Transverse colon (tissue), 3 donors: ENCODE measurements around the gene SGCA.

ENCODE experiments used
- CTCF ChIP-seq, 5 experiments: fragments of 200-600 bp in 3 of 5; fragments of 450-650 bp in 2 of 5; sonication (generic) in 3 of 5; IDR thresholded peaks; 1 replicate in 2 of 5; 2 replicates in 3 of 5; pipeline ENCODE4 v1.5.1; 2016 to 2017; ENCODE audit warnings: antibody characterized with exemption in 5 of 5, inconsistent platforms in 3 of 5, mild to moderate bottlenecking in 2 of 5, moderate library complexity in 1 of 5
- EP300 ChIP-seq: sonication (generic); formaldehyde crosslinking; IDR thresholded peaks from one replicate; pipeline ENCODE4 v1.6.1; 2017; ENCODE audit warnings: antibody characterized with exemption, low read depth
- POLR2A ChIP-seq: fragments of 450-650 bp; IDR thresholded peaks from one replicate; pipeline ENCODE4 v1.6.1; 2016; ENCODE audit warnings: antibody characterized with exemption, mild to moderate bottlenecking, moderate library complexity

DNA sequence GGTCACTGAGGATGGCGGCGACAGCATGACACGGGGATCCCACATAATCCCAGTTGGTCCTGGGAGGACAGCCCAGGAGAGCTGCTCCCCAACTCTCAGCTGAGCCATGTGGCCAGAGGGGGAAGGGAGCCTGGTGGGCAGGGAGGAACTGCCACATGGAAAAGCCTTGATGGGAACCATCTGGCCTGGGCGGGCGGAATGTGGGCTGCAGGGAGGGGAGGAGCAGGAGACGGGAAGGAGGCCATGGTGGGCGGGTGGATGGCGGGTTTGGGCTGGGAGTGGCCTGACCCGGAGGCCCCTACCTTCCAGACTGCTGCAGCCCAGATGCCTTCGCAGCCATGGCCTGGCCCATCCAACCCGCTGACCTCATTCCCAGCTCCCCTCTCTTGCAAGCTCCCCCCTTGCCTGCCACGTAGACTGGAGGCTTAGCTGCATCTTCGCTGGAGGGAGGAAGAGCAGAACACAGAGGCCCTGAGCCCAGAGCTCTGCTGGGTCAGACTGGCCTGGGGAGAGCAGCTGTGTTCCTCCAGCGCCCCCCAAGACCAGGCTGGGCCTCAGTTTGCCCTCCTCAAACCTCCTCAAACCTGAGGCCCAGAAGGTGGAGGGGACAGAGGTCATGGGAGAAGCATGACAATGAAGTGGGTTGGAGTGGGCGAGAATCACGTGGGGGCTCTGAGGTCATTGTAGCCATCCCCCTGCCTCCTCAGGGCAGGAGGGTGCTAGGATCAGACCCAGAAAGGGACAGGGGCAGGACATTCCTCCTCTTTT lies 43.9 kb downstream of the SGCA start:
- TF ChIP-seq CTCF (IDR thresholded peaks at IDR 0.05) (no peak), POLR2A (peak; percentile 52), EP300 (peak; percentile 7)
